Breast epithelium (tissue), 3 donors: Measurements from ENCODE around the gene CDH18.

Experiments
- CTCF ChIP-seq, 3 donors: fragments of 450-650 bp; IDR thresholded peaks; one replicate each; pipeline ENCODE4 v1.5.1; 2016 to 2017; ENCODE audit warnings: antibody characterized with exemption in 3 of 3, mild to moderate bottlenecking in 3 of 3, moderate library complexity in 3 of 3
- POLR2A ChIP-seq: fragments of 450-650 bp; IDR thresholded peaks from one replicate; pipeline ENCODE4 v1.6.1; 2016; ENCODE audit warnings: antibody characterized with exemption, mild to moderate bottlenecking, moderate library complexity
- POLR2AphosphoS5 ChIP-seq, 3 donors: sonication (generic); formaldehyde crosslinking; IDR thresholded peaks; one replicate each; pipeline ENCODE4 v1.6.1; 2017; ENCODE audit warnings: antibody characterized with exemption in 3 of 3

DNA sequence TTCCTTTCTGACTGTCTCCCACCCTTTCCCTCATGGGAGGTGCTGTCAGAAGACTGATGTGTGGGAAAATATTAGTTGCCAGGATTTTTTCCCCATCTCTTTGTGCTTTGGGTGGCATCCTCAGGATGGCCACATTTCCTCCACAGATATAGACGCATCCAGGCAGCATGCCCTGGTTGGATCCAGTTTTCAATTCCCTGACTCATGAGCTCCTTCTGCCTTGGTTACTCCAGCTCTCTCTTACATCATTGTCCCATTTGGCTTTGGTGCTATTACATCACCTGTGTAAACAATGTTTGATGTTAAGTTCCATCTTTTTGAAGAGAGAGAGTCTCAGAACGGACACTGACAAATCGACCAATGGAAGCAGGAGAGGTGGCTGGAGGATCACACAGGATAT, 302.5 kb downstream of the CDH18 start:
- TF ChIP-seq CTCF (IDR thresholded peaks at IDR 0.05), result no peak
- TF ChIP-seq POLR2AphosphoS5 (IDR thresholded peaks at IDR 0.05), result no peak
- TF ChIP-seq POLR2A, result no peak
